Lower leg skin (tissue), 4 donors: ENCODE measurements around the gene YIF1B. TPM values are rescaled to one million over a fixed set of nuclear protein-coding genes. Genes with fewer than 3 reads are reported as not detected.
"Not testable (repeated sequence)": the region's sequence is repeated elsewhere in the genome, so short reads cannot be mapped to it uniquely, and the experiment has no call there.

Source experiments
- DNase-seq, 2 donors: peaks; one replicate each; pipeline ENCODE4 v3.0.0-alpha.2; 2019; ENCODE audit warnings: low spot score in 2 of 2
- H3K4me3 ChIP-seq: fragments of 200-600 bp; sonication (generic); 2 replicates; pipeline ENCODE4 v1.5.1; 2017; ENCODE audit warnings: mild to moderate bottlenecking, low read depth; ENCODE audit not compliant: poor library complexity, severe bottlenecking
- CTCF ChIP-seq, 3 donors: fragments of 450-650 bp; IDR thresholded peaks; one replicate each; pipeline ENCODE4 v1.5.1; 2016; ENCODE audit warnings: antibody characterized with exemption in 3 of 3, mild to moderate bottlenecking in 3 of 3, moderate library complexity in 2 of 3
- POLR2A ChIP-seq, 2 donors: fragments of 450-650 bp; IDR thresholded peaks; one replicate each; pipeline ENCODE4 v1.6.1; 2016 to 2017; ENCODE audit warnings: antibody characterized with exemption in 2 of 2, mild to moderate bottlenecking in 1 of 2, moderate library complexity in 1 of 2
- WGBS, 2 donors: methylation state at CpG; one replicate each; pipeline ENCODE4 v1.1.5; 2018; 5-methylcytosine and 5-hydroxymethylcytosine counted together
- intact Hi-C: fragments of 100-400 bp; cut with DNase I; formaldehyde crosslinking; loops from one replicate; pipeline ENCODE4 v1.15.0; 2023; ENCODE audit warnings: low total_unique reads
- total RNA-seq, 4 donors: library from RNA; depleted of rRNA; stranded (reverse); fragments of >200 nt; gene quantifications; one replicate each; pipeline ENCODE4 v1.1.0, GENCODE V29; 2016

The YIF1B gene
- total RNA-seq, 4 donors from 2014 or later = 14.1 to 38.5 (median 25.5) TPM

GRCh38 chr19:38351865-38352395, 36.2 kb upstream of the YIF1B start:
- intact Hi-C loops = no loop called here
- no peak for DNase-seq
- TF ChIP-seq POLR2A (IDR thresholded peaks at IDR 0.05) = no peak
- TF ChIP-seq CTCF (IDR thresholded peaks at IDR 0.05) = no peak
- H3K4me3 ChIP-seq = no peak overlapping the region
- WGBS, 2 donors = 72 to 75% methylated on average over 9 of the region's 9 CpGs

- TF ChIP-seq POLR2A (IDR thresholded peaks at IDR 0.05) (no peak), CTCF (IDR thresholded peaks at IDR 0.05) (no peak)
- no peak for DNase-seq
- 86 to 91% methylated on average over 3 of the region's 3 CpGs for WGBS, 2 donors
- no peak overlapping the region for H3K4me3 ChIP-seq
- intact Hi-C loops = no loop called here
Observed at GRCh38 chr19:38350883-38351282, 35.1 kb upstream of the YIF1B start.

- DNase-seq = no peak
- intact Hi-C loops = no loop called here
- 77 to 78% methylated on average over 4 of the region's 4 CpGs for WGBS, 2 donors
- H3K4me3 ChIP-seq = no peak overlapping the region
- TF ChIP-seq POLR2A (IDR thresholded peaks at IDR 0.05) (no peak), CTCF (IDR thresholded peaks at IDR 0.05) (no peak)
Observed at GRCh38 chr19:38346837-38347236, 31.1 kb upstream of the YIF1B start.

- intact Hi-C loops = no loop called here
- WGBS, 2 donors = 90 to 91% methylated on average over 2 of the region's 2 CpGs
- no peak overlapping the region for H3K4me3 ChIP-seq
- no peak for TF ChIP-seq CTCF (IDR thresholded peaks at IDR 0.05)
- no peak for TF ChIP-seq POLR2A (IDR thresholded peaks at IDR 0.05)
- no peak for DNase-seq
Observed at GRCh38 chr19:38340927-38341326, 25.2 kb upstream of the YIF1B start.

GRCh38 chr19:38339011-38339410, 23.3 kb upstream of the YIF1B start:
- WGBS, 2 donors = 41 to 45% methylated on average over 4 of the region's 4 CpGs
- H3K4me3 ChIP-seq, DNase-seq, intact Hi-C loops: not testable (repeated sequence)

- no peak for DNase-seq
- intact Hi-C loops = no loop called here
- TF ChIP-seq POLR2A (IDR thresholded peaks at IDR 0.05) (no peak), CTCF (IDR thresholded peaks at IDR 0.05) (no peak)
- no peak overlapping the region for H3K4me3 ChIP-seq
- WGBS, 2 donors = 68 to 69% methylated on average over 10 of the region's 10 CpGs
Observed at GRCh38 chr19:38337360-38337653, 21.6 kb upstream of the YIF1B start.
